GM18867 (cell line): ENCODE data around the gene LIPC.

Source experiments
- ATAC-seq: cut with Tn5 transposase; IDR thresholded peaks from one replicate; pipeline ENCODE4 v1.9.1; 2021; ENCODE audit warnings: mild to moderate bottlenecking, moderate library complexity; ENCODE audit not compliant: unreplicated experiment

The LIPC gene

GRCh38 chr15:58512522-58512921 is 80.7 kb downstream of the LIPC start:
- no peak for ATAC-seq

GRCh38 chr15:58513008-58513407 is 81.2 kb downstream of the LIPC start:
- no peak for ATAC-seq

- ATAC-seq = no peak
These were observed 82.0 kb downstream of the LIPC start for GRCh38 chr15:58513726-58514336.

GRCh38 chr15:58515807-58516206 is 84.0 kb downstream of the LIPC start:
- ATAC-seq = no peak

- no peak for ATAC-seq
These were observed 85.5 kb downstream of the LIPC start for GRCh38 chr15:58517252-58517681.

- ATAC-seq = peak; percentile 80
These were observed 86.1 kb downstream of the LIPC start for GRCh38 chr15:58517682-58518525.

GRCh38 chr15:58518626-58519025 is 86.8 kb downstream of the LIPC start:
- ATAC-seq = peak; percentile 22

- ATAC-seq = no peak
These were observed 87.7 kb downstream of the LIPC start for GRCh38 chr15:58519516-58519915.

- no peak for ATAC-seq
These were observed 88.7 kb downstream of the LIPC start for GRCh38 chr15:58520464-58520863.

GRCh38 chr15:58520936-58521292 is 89.1 kb downstream of the LIPC start:
- ATAC-seq = no peak

GRCh38 chr15:58521293-58521991 is 89.7 kb downstream of the LIPC start:
- no peak for ATAC-seq

GRCh38 chr15:58522391-58522790 is 90.6 kb downstream of the LIPC start:
- no peak for ATAC-seq

- no peak for ATAC-seq
These were observed 91.1 kb downstream of the LIPC start for GRCh38 chr15:58522865-58523264.

GRCh38 chr15:58523634-58524033 is 91.8 kb downstream of the LIPC start:
- no peak for ATAC-seq

GRCh38 chr15:58524247-58524646 is 92.5 kb downstream of the LIPC start:
- ATAC-seq = no peak

- ATAC-seq = no peak
These were observed 94.2 kb downstream of the LIPC start for GRCh38 chr15:58525991-58526421.

GRCh38 chr15:58526647-58527192 is 94.9 kb downstream of the LIPC start:
- ATAC-seq = no peak

- no peak for ATAC-seq
These were observed 95.9 kb downstream of the LIPC start for GRCh38 chr15:58527573-58528187.

- no peak for ATAC-seq
These were observed 96.5 kb downstream of the LIPC start for GRCh38 chr15:58528188-58528870.

GRCh38 chr15:58529041-58529440 is 97.2 kb downstream of the LIPC start:
- no peak for ATAC-seq
